CD4-positive, alpha-beta T cell treated with Interleukin-15 for 1 hour (primary cell): ENCODE results near the gene SLC43A3.
"Not testable (repeated sequence)": the region's sequence is repeated elsewhere in the genome, so short reads cannot be mapped to it uniquely, and the experiment has no call there.

Experiments used
- DNase-seq: peaks from one replicate; pipeline ENCODE4 v3.0.0-alpha.2; 2020

Gene SLC43A3

GRCh38 chr11:57459164-57460021 is 32.5 kb upstream of the SLC43A3 start:
- DNase-seq = no peak

- no peak for DNase-seq
Observed at GRCh38 chr11:57458410-57459163, 31.7 kb upstream of the SLC43A3 start.

GRCh38 chr11:57458060-57458409 is 31.1 kb upstream of the SLC43A3 start:
- DNase-seq = no peak

- no peak for DNase-seq
Observed at GRCh38 chr11:57457643-57458023, 30.7 kb upstream of the SLC43A3 start.

- peak; percentile 73 for DNase-seq
Observed at GRCh38 chr11:57456960-57457642, 30.2 kb upstream of the SLC43A3 start.

GRCh38 chr11:57453543-57454177 is 26.7 kb upstream of the SLC43A3 start:
- DNase-seq = no peak

GRCh38 chr11:57446055-57446454 is 19.1 kb upstream of the SLC43A3 start:
- DNase-seq = no peak

- DNase-seq = not testable (repeated sequence)
Observed at GRCh38 chr11:57445122-57445394, 18.1 kb upstream of the SLC43A3 start.

- no peak for DNase-seq
Observed at GRCh38 chr11:57444362-57445121, 17.6 kb upstream of the SLC43A3 start.

- DNase-seq = no peak
Observed at GRCh38 chr11:57440744-57441414, 14.0 kb upstream of the SLC43A3 start.

GRCh38 chr11:57439786-57440185 is 12.9 kb upstream of the SLC43A3 start:
- no peak for DNase-seq

GRCh38 chr11:57438345-57439285 is 11.7 kb upstream of the SLC43A3 start:
- DNase-seq = no peak

- DNase-seq = no peak
Observed at GRCh38 chr11:57436031-57436430, 9.1 kb upstream of the SLC43A3 start.

GRCh38 chr11:57434640-57435546 is 8.0 kb upstream of the SLC43A3 start:
- no peak for DNase-seq

- peak; percentile 54 for DNase-seq
Observed at GRCh38 chr11:57432714-57433163, 5.8 kb upstream of the SLC43A3 start.

- peak; percentile 25 for DNase-seq
Observed at GRCh38 chr11:57432149-57432561, 5.2 kb upstream of the SLC43A3 start.

GRCh38 chr11:57430952-57431351 is 4.0 kb upstream of the SLC43A3 start:
- no peak for DNase-seq

GRCh38 chr11:57429946-57430345 is 3.0 kb upstream of the SLC43A3 start:
- no peak for DNase-seq

- no peak for DNase-seq
Observed at GRCh38 chr11:57428643-57429042, 1.7 kb upstream of the SLC43A3 start.

- DNase-seq = no peak
Observed at GRCh38 chr11:57427727-57428082, 784 bp upstream of the SLC43A3 start.
